SKM-1 treated with dmso at 0.1 percent for 144 hours (cell line): ENCODE measurements around the gene STX16.
"Not testable (repeated sequence)": the region's sequence is repeated elsewhere in the genome, so short reads cannot be mapped to it uniquely, and the experiment has no call there.

ENCODE experiments used
- DNase-seq: peaks from one replicate; lab custom pipeline; 2025; ENCODE audit not compliant: unreplicated experiment; lab: John Stamatoyannopoulos, UW

The STX16 gene

GRCh38 chr20:58636396-58636982 lies 14.6 kb upstream of the STX16 start:
- DNase-seq: no peak

DNA sequence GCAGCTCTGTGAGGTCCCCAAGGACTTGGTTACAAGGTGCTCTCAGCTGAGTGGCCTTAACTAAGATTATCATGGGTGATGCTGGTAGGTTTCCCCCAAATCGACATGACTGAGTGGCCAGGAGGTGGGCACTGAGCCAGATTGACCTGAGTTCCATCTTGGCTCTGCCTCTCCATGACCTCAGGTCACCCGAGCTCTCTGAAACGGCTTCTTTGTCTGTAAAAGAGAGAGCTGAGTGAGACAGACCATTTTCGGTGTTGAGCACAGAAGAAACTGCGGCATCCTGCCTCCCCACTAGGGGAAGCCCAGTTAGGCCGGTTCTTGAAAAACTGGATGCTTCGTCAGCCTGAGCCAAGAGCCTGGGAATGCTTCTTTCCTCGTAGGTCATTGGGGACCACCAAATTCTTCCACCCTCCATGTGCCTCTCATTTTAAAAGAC lies 14.1 kb upstream of the STX16 start:
- no peak for DNase-seq

DNA sequence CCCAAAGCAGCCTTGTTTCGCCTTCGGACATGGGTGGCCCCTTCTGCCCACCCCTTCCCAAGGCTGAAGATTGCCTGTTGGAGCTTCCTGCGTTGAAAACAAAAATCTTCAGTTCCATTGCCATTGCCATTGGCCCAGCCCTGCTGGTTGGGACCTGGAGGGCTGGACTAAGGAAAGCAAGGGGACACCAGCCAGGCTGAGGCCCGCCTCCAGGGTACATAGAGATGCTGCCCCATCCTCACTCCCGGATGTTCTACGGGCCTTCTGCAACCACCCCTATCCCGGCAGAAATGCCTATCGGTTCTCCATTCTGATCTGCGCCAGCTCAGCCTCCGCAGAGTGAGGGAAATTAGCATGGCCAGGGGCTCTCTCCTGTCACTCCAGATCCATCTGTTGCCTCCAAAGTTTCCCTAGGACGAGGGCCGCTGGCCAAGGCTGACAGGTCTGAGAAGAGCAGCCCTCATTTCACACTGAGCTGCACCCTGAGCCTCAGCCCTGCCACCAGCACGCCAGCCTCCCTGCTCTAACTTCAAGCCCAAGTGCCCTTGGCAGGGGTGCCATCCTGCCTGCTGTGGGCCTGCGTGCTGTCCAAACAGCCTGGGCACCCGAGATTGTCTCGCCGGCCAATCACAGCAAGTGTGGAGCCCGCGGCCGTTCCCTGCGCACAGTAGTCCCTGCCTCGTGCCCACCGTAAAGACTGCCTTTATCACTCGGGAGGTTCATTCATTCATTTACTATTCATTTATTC lies 13.4 kb upstream of the STX16 start:
- DNase-seq: no peak

DNA sequence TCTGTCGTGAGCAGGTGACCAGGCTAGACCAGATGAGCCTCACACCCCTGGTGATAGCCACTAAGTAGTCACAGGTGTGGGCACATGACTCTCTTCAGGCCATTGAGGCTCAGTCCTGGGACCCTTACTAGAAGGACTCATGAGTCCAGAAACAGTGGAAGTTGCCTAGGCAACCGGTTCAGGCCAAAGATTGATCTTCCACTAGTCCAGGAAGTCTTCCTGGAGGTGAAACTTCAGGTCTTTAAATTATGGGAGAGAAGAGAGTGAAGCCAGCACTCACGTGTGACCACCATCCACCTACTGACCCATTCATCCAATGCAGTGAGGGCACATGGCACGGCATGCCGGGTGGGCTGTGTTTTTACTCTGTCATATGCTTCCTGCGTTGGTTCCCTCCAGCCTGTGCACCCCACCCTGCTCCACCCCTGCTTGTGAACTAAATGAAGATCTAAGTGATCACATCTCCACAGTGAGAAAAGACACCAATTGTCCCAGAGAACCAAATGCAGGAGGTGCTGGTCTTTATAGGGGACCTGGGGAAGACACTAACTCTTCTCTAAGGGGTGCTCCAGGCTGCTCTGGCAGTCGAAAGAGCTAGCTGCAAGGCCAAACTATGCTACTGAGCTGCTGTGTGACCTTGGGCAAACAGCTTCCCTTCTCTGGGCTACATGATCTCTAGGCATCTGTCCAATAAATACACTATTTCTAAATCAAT lies 12.5 kb upstream of the STX16 start:
- DNase-seq: no peak

GRCh38 chr20:58639182-58640146 lies 11.6 kb upstream of the STX16 start:
- DNase-seq: no peak

- no peak for DNase-seq
These were observed 10.6 kb upstream of the STX16 start for GRCh38 chr20:58640446-58640845.

DNA sequence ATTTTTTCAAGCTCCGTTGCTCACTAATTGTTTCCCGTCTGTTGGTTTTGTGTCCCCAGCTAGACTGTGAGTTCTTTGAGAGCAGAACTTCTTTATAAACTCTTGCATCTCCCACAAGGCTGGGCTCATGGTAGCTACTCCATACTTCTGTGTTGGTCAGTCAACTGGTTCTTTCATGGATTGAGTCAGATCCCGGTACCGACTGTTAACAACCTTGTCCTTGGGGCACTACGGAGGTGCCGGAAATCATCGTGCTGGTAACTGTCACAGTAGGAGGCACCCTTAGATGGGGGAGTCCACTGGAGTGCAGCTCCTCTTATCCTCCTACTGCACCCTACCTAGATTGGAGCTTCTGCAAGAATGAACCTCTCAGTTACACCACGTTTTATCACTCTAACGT lies 8.6 kb upstream of the STX16 start:
- DNase-seq: no peak

- DNase-seq: not testable (repeated sequence)
These were observed 8.2 kb upstream of the STX16 start for GRCh38 chr20:58642896-58643295.

GRCh38 chr20:58645412-58645968 lies 5.6 kb upstream of the STX16 start:
- DNase-seq: no peak

GRCh38 chr20:58646257-58646656 lies 4.8 kb upstream of the STX16 start:
- no peak for DNase-seq

GRCh38 chr20:58646703-58647102 lies 4.4 kb upstream of the STX16 start:
- no peak for DNase-seq

GRCh38 chr20:58647162-58647795 lies 3.8 kb upstream of the STX16 start:
- DNase-seq: no peak

DNA sequence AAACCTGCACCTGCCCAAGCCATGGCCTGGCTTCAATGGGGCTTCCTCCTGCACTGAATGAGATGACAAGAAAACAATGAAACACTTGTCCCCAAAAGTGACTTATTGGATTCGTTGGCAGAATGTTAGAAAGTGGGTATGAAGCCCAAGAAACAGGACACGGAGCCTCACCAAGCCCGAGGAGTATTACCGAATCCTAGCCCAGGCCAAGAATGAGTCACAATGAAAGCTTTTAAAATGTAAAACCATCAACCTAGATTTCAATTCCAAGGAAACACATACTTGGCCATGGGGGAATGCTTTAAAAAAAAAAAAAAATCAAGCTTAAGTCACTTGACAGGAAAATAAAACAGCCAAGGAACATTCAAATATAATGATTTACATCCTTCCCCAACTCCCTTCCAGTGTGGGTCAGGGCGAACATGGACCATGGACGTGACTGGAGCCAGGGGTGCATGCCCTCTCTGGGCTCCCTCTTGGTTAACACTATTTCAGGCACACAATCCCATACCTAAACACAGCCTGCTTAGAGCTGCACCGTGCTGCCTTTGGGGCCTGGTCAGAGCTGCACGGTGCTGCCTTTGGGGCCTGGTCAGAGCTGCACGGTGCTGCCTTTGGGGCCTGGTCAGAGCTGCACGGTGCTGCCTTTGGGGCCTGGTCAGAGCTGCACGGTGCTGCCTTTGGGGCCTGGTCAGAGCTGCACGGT lies 3.1 kb upstream of the STX16 start:
- no peak for DNase-seq

GRCh38 chr20:58648502-58648825 lies 2.6 kb upstream of the STX16 start:
- DNase-seq: not testable (repeated sequence)

- DNase-seq: no peak
These were observed 1.5 kb upstream of the STX16 start for GRCh38 chr20:58649288-58650180.

DNA sequence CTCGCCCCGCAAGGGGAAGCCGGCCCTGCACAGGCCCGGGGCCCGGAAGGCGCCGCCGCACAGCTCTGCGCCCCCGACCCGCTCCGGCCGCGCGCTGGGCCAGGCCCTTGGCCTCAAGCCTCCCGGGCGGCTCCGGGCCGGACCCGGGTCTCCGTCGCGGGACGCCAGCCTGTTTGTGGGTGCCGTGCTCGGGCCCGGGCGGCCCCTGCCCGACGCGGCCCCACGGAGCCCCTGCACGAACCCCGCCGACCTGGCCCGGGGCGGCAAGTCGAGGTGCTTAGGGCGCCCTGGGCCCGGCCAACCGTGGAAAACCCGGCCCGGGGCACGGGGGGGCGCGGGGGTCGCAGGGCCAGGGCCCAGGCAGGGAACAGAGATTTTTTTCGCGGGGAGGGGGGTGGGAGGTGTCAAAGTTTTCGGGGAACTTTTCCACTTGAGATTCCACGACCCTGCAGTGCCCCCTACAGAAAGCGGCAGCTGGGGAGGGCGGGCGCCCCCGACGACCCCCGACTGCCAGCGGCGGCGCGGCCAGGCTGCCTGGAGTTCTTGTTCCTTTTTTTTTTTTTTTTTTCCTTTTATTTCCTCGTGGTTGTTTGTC lies 805 bp upstream of the STX16 start:
- no peak for DNase-seq

GRCh38 chr20:58651559-58651945 lies 469 bp downstream of the STX16 start:
- DNase-seq: no peak

- peak; percentile 51 for DNase-seq
These were observed 993 bp downstream of the STX16 start for GRCh38 chr20:58651946-58652605.
